SK-MEL-5 (cell line): Measurements from ENCODE around the gene TMEM129. TPM values are rescaled to one million over a fixed set of nuclear protein-coding genes. Genes with fewer than 3 reads are reported as not detected.
"Not testable (repeated sequence)": the region's sequence is repeated elsewhere in the genome, so short reads cannot be mapped to it uniquely, and the experiment has no call there.

ENCODE experiments used
- DNase-seq: peaks from one replicate; pipeline ENCODE4 v3.0.0-alpha.2; 2016; ENCODE audit warnings: low read depth, low spot score
- in situ Hi-C: cut with HindIII; loops from 2 replicates; pipeline ENCODE4 v1.10.0; 2016; ENCODE audit warnings: low sequenced_read_pairs, high pct_unique_total_duplicates, low pct_unique_long_range_greater_than_20kb
- total RNA-seq: library from RNA; depleted of rRNA; stranded (reverse); fragments of >200 nt; shearing (Covaris generic); gene quantifications from 2 replicates; pipeline ENCODE4 v1.2.3, GENCODE V29; 2014

The TMEM129 gene
- total RNA-seq, 1 experiment from 2014 or later = 27.2 TPM

- peak; percentile 70 for DNase-seq
- in situ Hi-C loops = no loop called here
Measured at GRCh38 chr4:1714303-1715001, 6.7 kb downstream of the TMEM129 start.

- in situ Hi-C loops = no loop called here
- no peak for DNase-seq
Measured at GRCh38 chr4:1713003-1713851, 7.9 kb downstream of the TMEM129 start.

- in situ Hi-C loops = no loop called here
Measured at GRCh38 chr4:1712216-1713002, 8.7 kb downstream of the TMEM129 start, which contains the start of gene SLBP. TSS of gene SLBP (minus strand) at chr4:1712319. CDS start at chr4:1712188, 131 bp downstream.

GRCh38 chr4:1711571-1712215 is 9.4 kb downstream of the TMEM129 start:
- peak; percentile 38 for DNase-seq
- in situ Hi-C loops = no loop called here

More at GRCh38 chr4:1712216-1713002, 8.7 kb downstream of the TMEM129 start, which contains the start of gene SLBP:
- DNase-seq = peak; percentile 92

GRCh38 chr4:1711055-1711570 is 10.0 kb downstream of the TMEM129 start:
- DNase-seq = no peak
- in situ Hi-C loops = no loop called here

- DNase-seq = no peak
- in situ Hi-C loops = no loop called here
Measured at GRCh38 chr4:1708581-1708980, 12.5 kb downstream of the TMEM129 start.

- in situ Hi-C loops = no loop called here
- DNase-seq = no peak
Measured at GRCh38 chr4:1706358-1706757, 14.8 kb downstream of the TMEM129 start.

- no peak for DNase-seq
- in situ Hi-C loops = no loop called here
Measured at GRCh38 chr4:1705732-1706131, 15.4 kb downstream of the TMEM129 start.

- in situ Hi-C loops = no loop called here
- DNase-seq = no peak
Measured at GRCh38 chr4:1703867-1704266, 17.3 kb downstream of the TMEM129 start.

- in situ Hi-C loops, DNase-seq: not testable (repeated sequence)
Measured at GRCh38 chr4:1701671-1702070, 19.5 kb downstream of the TMEM129 start.

GRCh38 chr4:1695913-1696312 is 25.2 kb downstream of the TMEM129 start:
- in situ Hi-C loops = no loop called here
- DNase-seq = no peak

- in situ Hi-C loops = no loop called here
- DNase-seq = peak; percentile 81
Measured at GRCh38 chr4:1693131-1693896, 27.8 kb downstream of the TMEM129 start.

- DNase-seq = no peak
- in situ Hi-C loops = no loop called here
Measured at GRCh38 chr4:1691737-1692373, 29.3 kb downstream of the TMEM129 start.

- in situ Hi-C loops = no loop called here
- no peak for DNase-seq
Measured at GRCh38 chr4:1690698-1691097, 30.4 kb downstream of the TMEM129 start.

- no peak for DNase-seq
- in situ Hi-C loops = no loop called here
Measured at GRCh38 chr4:1686440-1687036, 34.6 kb downstream of the TMEM129 start.
